HEK293 (cell line): ENCODE measurements around the gene C9orf152.
"Not testable (repeated sequence)": the region's sequence is repeated elsewhere in the genome, so short reads cannot be mapped to it uniquely, and the experiment has no call there.

Source experiments
- BCL11A ChIP-seq: fragments of 450-650 bp; formaldehyde crosslinking; IDR thresholded peaks from 2 replicates; pipeline ENCODE4 v1.5.1; 2016; ENCODE audit warnings: low read depth, missing biosample characterization, missing genetic modification characterization
- KLF16 ChIP-seq: fragments of 450-650 bp; formaldehyde crosslinking; IDR thresholded peaks from 2 replicates; pipeline ENCODE4 v1.5.1; 2017; ENCODE audit warnings: missing biosample characterization, missing genetic modification characterization
- MZF1 ChIP-seq: fragments of 450-650 bp; formaldehyde crosslinking; IDR thresholded peaks from 2 replicates; pipeline ENCODE4 v1.5.1; 2017; ENCODE audit warnings: missing biosample characterization, missing genetic modification characterization, borderline replicate concordance
- SCRT1 ChIP-seq: fragments of 450-650 bp; formaldehyde crosslinking; IDR thresholded peaks from 2 replicates; pipeline ENCODE4 v1.5.1; 2016; ENCODE audit warnings: missing biosample characterization, missing genetic modification characterization, borderline replicate concordance
- ZEB2 ChIP-seq: fragments of 450-650 bp; formaldehyde crosslinking; IDR thresholded peaks from 2 replicates; pipeline ENCODE4 v1.5.1; 2016; ENCODE audit warnings: missing biosample characterization, missing genetic modification characterization
- ZFHX2 ChIP-seq: fragments of 450-650 bp; formaldehyde crosslinking; conservative IDR thresholded peaks from 2 replicates; pipeline ENCODE4 v1.5.1; 2016; ENCODE audit warnings: missing biosample characterization, missing genetic modification characterization
- ZIC2 ChIP-seq: fragments of 450-650 bp; formaldehyde crosslinking; IDR thresholded peaks from 2 replicates; pipeline ENCODE4 v1.5.1; 2016; ENCODE audit warnings: missing biosample characterization, missing genetic modification characterization
- ZNF155 ChIP-seq: fragments of 450-650 bp; formaldehyde crosslinking; IDR thresholded peaks from 2 replicates; pipeline ENCODE4 v1.5.1; 2016; ENCODE audit warnings: missing biosample characterization, missing genetic modification characterization
- ZNF274 ChIP-seq, 2 experiments: fragments of 200-500 bp in 1 of 2; fragments of 450-650 bp in 1 of 2; sonication (Bioruptor generic) in 1 of 2; formaldehyde crosslinking in 1 of 2; IDR thresholded peaks; 2 replicates each; pipeline versions ENCODE4 v1.5.1 to v1.6.1; 2014 to 2016; ENCODE audit warnings: borderline replicate concordance in 1 of 2, inconsistent platforms in 1 of 2, low read length in 1 of 2, missing biosample characterization in 1 of 2, missing genetic modification characterization in 1 of 2
- ZNF558 ChIP-seq: fragments of 450-650 bp; formaldehyde crosslinking; IDR thresholded peaks from 2 replicates; pipeline ENCODE4 v1.5.1; 2016; ENCODE audit warnings: missing biosample characterization, missing genetic modification characterization
- TF ChIP-seq, protein P1 (sequence below): fragments of 450-650 bp; formaldehyde crosslinking; IDR thresholded peaks from 2 replicates; pipeline ENCODE4 v1.5.1; 2016; ENCODE audit warnings: missing biosample characterization, missing genetic modification characterization
- TF ChIP-seq, protein P2 (sequence below): fragments of 450-650 bp; formaldehyde crosslinking; IDR thresholded peaks from 2 replicates; pipeline ENCODE4 v1.5.1; 2016; ENCODE audit warnings: missing biosample characterization, missing genetic modification characterization

DNA sequence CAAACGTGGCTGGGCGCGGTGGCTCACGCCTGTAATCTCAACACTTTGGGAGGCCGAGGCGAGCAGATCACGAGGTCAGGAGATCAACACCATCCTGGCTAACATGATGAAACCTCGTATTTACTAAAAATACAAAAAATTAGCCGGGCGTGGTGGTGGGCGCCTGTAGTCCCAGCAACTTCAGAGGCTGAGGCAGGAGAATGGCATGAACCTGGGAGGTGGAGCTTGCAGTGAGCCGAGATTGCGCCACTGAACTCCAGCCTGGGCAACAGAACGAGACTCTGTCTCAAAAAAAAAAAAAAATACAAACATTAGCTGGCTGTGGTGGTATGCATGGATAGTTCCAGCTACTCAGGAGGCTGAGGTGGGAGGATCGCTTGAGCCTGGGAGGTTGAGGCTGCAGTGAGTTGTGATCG lies 11.9 kb downstream of the C9orf152 start:
- TF ChIP-seq ZIC2 (tag by site-specific recombination); SCRT1 (tag by site-specific recombination); BCL11A; ZNF274 (IDR thresholded peaks at IDR 0.05; ENCODE audit: low read length); ZNF274 (tag by site-specific recombination; IDR thresholded peaks at IDR 0.05; ENCODE audit: borderline replicate concordance); KLF16; MZF1 (tag by site-specific recombination); ZNF155 (tag by site-specific recombination); ZEB2 (tag by site-specific recombination); ZFHX2; ZNF558: not testable (repeated sequence)
- TF ChIP-seq, protein P1, sequence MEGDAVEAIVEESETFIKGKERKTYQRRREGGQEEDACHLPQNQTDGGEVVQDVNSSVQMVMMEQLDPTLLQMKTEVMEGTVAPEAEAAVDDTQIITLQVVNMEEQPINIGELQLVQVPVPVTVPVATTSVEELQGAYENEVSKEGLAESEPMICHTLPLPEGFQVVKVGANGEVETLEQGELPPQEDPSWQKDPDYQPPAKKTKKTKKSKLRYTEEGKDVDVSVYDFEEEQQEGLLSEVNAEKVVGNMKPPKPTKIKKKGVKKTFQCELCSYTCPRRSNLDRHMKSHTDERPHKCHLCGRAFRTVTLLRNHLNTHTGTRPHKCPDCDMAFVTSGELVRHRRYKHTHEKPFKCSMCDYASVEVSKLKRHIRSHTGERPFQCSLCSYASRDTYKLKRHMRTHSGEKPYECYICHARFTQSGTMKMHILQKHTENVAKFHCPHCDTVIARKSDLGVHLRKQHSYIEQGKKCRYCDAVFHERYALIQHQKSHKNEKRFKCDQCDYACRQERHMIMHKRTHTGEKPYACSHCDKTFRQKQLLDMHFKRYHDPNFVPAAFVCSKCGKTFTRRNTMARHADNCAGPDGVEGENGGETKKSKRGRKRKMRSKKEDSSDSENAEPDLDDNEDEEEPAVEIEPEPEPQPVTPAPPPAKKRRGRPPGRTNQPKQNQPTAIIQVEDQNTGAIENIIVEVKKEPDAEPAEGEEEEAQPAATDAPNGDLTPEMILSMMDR = not testable (repeated sequence)
- TF ChIP-seq, protein P2, sequence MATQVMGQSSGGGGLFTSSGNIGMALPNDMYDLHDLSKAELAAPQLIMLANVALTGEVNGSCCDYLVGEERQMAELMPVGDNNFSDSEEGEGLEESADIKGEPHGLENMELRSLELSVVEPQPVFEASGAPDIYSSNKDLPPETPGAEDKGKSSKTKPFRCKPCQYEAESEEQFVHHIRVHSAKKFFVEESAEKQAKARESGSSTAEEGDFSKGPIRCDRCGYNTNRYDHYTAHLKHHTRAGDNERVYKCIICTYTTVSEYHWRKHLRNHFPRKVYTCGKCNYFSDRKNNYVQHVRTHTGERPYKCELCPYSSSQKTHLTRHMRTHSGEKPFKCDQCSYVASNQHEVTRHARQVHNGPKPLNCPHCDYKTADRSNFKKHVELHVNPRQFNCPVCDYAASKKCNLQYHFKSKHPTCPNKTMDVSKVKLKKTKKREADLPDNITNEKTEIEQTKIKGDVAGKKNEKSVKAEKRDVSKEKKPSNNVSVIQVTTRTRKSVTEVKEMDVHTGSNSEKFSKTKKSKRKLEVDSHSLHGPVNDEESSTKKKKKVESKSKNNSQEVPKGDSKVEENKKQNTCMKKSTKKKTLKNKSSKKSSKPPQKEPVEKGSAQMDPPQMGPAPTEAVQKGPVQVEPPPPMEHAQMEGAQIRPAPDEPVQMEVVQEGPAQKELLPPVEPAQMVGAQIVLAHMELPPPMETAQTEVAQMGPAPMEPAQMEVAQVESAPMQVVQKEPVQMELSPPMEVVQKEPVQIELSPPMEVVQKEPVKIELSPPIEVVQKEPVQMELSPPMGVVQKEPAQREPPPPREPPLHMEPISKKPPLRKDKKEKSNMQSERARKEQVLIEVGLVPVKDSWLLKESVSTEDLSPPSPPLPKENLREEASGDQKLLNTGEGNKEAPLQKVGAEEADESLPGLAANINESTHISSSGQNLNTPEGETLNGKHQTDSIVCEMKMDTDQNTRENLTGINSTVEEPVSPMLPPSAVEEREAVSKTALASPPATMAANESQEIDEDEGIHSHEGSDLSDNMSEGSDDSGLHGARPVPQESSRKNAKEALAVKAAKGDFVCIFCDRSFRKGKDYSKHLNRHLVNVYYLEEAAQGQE (tag by site-specific recombination) = not testable (repeated sequence)
